H1 (cell line): ENCODE data around the gene MPPED2.

Source experiments
- CEBPB ChIP-seq: IDR thresholded peaks from 2 replicates; pipeline ENCODE4 v1.6.1; 2012; ENCODE audit warnings: low read depth, low read length
- TAF1 ChIP-seq: IDR thresholded peaks from 2 replicates; pipeline ENCODE4 v1.6.1; 2011; ENCODE audit warnings: mild to moderate bottlenecking, low read depth, low read length
- TF ChIP-seq, protein P1 (sequence below), 3 experiments: IDR thresholded peaks; 1 replicate in 2 of 3; 2 replicates in 1 of 3; pipeline versions ENCODE4 v1.5.1 to v1.6.1; 2011; ENCODE audit warnings: low read length in 3 of 3, mild to moderate bottlenecking in 3 of 3, inconsistent platforms in 2 of 3, low read depth in 1 of 3, moderate library complexity in 1 of 3; ENCODE audit not compliant: insufficient read depth in 1 of 3; ENCODE audit errors: control extremely low read depth in 1 of 3

DNA sequence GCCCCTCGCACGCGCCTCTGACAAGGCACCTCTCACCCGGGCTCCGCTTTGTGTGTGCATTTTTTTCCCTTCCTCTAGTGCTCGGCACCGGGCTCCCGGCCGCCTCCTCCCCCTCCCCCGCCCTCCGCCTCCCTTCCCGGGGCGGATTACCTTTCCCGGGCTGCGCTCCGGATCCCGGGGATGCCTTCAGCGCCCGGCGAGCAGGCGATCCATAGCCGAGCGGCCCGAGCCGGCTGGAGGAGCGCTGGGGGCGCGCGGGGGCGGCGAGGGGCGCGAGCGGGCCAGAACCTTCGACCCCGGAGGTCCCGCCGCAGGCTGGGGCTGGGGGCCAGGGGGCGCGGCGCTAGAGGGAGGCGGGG, 282 bp downstream of the MPPED2 start:
- TF ChIP-seq, protein P1, sequence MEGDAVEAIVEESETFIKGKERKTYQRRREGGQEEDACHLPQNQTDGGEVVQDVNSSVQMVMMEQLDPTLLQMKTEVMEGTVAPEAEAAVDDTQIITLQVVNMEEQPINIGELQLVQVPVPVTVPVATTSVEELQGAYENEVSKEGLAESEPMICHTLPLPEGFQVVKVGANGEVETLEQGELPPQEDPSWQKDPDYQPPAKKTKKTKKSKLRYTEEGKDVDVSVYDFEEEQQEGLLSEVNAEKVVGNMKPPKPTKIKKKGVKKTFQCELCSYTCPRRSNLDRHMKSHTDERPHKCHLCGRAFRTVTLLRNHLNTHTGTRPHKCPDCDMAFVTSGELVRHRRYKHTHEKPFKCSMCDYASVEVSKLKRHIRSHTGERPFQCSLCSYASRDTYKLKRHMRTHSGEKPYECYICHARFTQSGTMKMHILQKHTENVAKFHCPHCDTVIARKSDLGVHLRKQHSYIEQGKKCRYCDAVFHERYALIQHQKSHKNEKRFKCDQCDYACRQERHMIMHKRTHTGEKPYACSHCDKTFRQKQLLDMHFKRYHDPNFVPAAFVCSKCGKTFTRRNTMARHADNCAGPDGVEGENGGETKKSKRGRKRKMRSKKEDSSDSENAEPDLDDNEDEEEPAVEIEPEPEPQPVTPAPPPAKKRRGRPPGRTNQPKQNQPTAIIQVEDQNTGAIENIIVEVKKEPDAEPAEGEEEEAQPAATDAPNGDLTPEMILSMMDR (IDR thresholded peaks at IDR 0.05; ENCODE audit: control extremely low read depth in 1 of 3, insufficient read depth in 1 of 3, low read depth in 1 of 3, low read length in 3 of 3) = no peak
- TF ChIP-seq TAF1 (no peak), CEBPB (no peak)
